Measurements from ENCODE around the gene PDIK1L.
A peak's percentile ranks its signal among the peaks of the same experiment; 100 is the strongest.

DNA sequence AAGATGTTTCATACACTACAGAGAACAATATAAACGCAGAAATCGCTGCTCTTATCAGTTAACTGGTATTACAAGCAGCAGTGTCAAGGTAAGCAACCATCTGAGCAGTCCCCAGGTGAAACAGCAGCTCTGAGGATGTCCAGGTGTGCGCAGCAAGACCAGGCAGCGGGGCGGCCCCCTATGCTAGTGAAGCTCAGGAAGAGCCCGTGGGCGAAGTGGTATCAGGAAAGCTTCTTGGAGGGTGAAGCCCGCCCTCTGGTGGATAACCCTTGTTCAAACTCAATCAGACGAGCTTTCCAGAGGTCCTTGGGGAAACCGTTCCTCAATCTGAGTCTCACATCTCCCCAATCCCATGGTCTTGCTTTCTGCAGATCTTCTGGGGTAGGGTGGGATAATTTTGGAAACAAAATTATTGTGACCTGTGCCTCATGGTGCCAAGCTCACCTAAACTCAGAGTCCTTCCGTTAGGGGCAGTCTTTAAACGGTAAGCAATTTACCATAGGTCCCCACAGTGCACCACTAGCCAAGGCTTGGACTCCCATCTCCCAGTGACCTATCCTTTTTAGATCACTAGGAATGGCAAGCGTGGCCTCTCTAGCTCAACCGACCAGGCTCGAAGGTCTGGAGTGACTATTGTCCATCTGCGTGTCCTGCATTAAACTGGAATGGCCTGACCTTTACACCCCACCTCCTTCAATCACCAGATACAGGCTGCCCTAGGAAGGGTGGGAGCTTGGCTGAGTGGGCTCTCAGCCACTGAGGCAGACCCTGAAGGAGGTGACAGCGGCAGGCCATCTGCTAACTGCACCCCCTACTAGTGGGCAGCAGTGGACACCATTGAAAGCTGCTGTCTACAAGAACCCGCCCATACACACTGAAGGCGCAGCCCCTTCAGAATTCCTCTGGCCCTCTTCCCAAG, 33.7 kb downstream of the PDIK1L start:
- TF ChIP-seq, protein P1, sequence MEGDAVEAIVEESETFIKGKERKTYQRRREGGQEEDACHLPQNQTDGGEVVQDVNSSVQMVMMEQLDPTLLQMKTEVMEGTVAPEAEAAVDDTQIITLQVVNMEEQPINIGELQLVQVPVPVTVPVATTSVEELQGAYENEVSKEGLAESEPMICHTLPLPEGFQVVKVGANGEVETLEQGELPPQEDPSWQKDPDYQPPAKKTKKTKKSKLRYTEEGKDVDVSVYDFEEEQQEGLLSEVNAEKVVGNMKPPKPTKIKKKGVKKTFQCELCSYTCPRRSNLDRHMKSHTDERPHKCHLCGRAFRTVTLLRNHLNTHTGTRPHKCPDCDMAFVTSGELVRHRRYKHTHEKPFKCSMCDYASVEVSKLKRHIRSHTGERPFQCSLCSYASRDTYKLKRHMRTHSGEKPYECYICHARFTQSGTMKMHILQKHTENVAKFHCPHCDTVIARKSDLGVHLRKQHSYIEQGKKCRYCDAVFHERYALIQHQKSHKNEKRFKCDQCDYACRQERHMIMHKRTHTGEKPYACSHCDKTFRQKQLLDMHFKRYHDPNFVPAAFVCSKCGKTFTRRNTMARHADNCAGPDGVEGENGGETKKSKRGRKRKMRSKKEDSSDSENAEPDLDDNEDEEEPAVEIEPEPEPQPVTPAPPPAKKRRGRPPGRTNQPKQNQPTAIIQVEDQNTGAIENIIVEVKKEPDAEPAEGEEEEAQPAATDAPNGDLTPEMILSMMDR (conservative IDR thresholded peaks at IDR 0.05; ENCODE audit: low read depth, low read length): peak; percentile 72
- TF ChIP-seq POLR2A (IDR thresholded peaks at IDR 0.05; ENCODE audit: low read depth, low read length) (no peak), SMC3 (IDR thresholded peaks at IDR 0.05; ENCODE audit: low read depth, low read length) (peak; percentile 92), RAD21 (IDR thresholded peaks at IDR 0.05; ENCODE audit: low read length) (peak; percentile 77), MAZ (IDR thresholded peaks at IDR 0.05; ENCODE audit: borderline replicate concordance, low read depth, low read length) (no peak)

Data from IMR-90 (cell line).